Measurements from ENCODE around the gene KNSTRN. TPM values are rescaled to one million over a fixed set of nuclear protein-coding genes. Genes with fewer than 3 reads are reported as not detected.

KNSTRN gene
- total RNA-seq, 4 donors from 2014 or later, result 13.5 to 24.3 (median 18.9) TPM

- no peaks in the 10 kb centered on the region for H3K27me3 ChIP-seq
- TF ChIP-seq POLR2A (IDR thresholded peaks at IDR 0.05) (no peak), POLR2AphosphoS5 (IDR thresholded peaks at IDR 0.05) (no peak), EP300 (IDR thresholded peaks at IDR 0.05) (no peak), CTCF (IDR thresholded peaks at IDR 0.05) (no peak)
- H3K4me1 ChIP-seq, result peaks cover 20% of the 10 kb centered on the region
- no peak overlapping the region for H3K4me3 ChIP-seq
- no peak overlapping the region for H3K27ac ChIP-seq
- 92% methylated on average over 3 of the region's 3 CpGs for WGBS
- no peaks in the 10 kb centered on the region for H3K9me3 ChIP-seq
- peaks cover 24% of the 10 kb centered on the region for H3K36me3 ChIP-seq
- DNase-seq (ENCODE audit: low spot score in 2 of 2), result no peak
Observed at GRCh38 chr15:40386480-40386879, 4.0 kb downstream of the KNSTRN start.

GRCh38 chr15:40388941-40389823 lies 6.7 kb downstream of the KNSTRN start:
- Histone ChIP-seq H3K27ac (peak overlapping the region; percentile 33), H3K4me3 (no peak overlapping the region), H3K27me3 (no peaks in the 10 kb centered on the region), H3K4me1 (peaks cover 5% of the 10 kb centered on the region), H3K36me3 (peaks cover 48% of the 10 kb centered on the region), H3K9me3 (no peaks in the 10 kb centered on the region)
- 87% methylated on average over 13 of the region's 13 CpGs for WGBS
- DNase-seq (ENCODE audit: low spot score in 2 of 2), result no peak
- TF ChIP-seq POLR2A (IDR thresholded peaks at IDR 0.05) (no peak), EP300 (IDR thresholded peaks at IDR 0.05) (no peak), CTCF (IDR thresholded peaks at IDR 0.05) (no peak), POLR2AphosphoS5 (IDR thresholded peaks at IDR 0.05) (no peak)

- TF ChIP-seq POLR2A (IDR thresholded peaks at IDR 0.05) (no peak), POLR2AphosphoS5 (IDR thresholded peaks at IDR 0.05) (no peak)
- no peaks in the 10 kb centered on the region for H3K27me3 ChIP-seq
- H3K36me3 ChIP-seq, result peaks cover 48% of the 10 kb centered on the region
- H3K4me1 ChIP-seq, result no peaks in the 10 kb centered on the region
- DNase-seq (ENCODE audit: low spot score in 2 of 2), result no peak
- no peak overlapping the region for H3K4me3 ChIP-seq
- WGBS, result 90% methylated on average over 2 of the region's 2 CpGs
- no peaks in the 10 kb centered on the region for H3K9me3 ChIP-seq
- peak overlapping the region; percentile 33 for H3K27ac ChIP-seq
Observed at GRCh38 chr15:40389824-40390595, 7.5 kb downstream of the KNSTRN start.

GRCh38 chr15:40392986-40393948 lies 10.7 kb downstream of the KNSTRN start:
- DNase-seq (ENCODE audit: low spot score in 2 of 2), result no peak
- no peaks in the 10 kb centered on the region for H3K9me3 ChIP-seq
- no peaks in the 10 kb centered on the region for H3K27me3 ChIP-seq
- H3K4me1 ChIP-seq, result no peaks in the 10 kb centered on the region
- TF ChIP-seq CTCF (IDR thresholded peaks at IDR 0.05) (no peak), POLR2AphosphoS5 (IDR thresholded peaks at IDR 0.05) (no peak), POLR2A (IDR thresholded peaks at IDR 0.05) (no peak), EP300 (IDR thresholded peaks at IDR 0.05) (no peak)
- peaks cover 33% of the 10 kb centered on the region for H3K36me3 ChIP-seq
- no peak overlapping the region for H3K4me3 ChIP-seq
- WGBS, result 95% methylated on average over 4 of the region's 4 CpGs
- no peak overlapping the region for H3K27ac ChIP-seq

GRCh38 chr15:40397688-40398412 lies 15.3 kb downstream of the KNSTRN start:
- H3K9me3 ChIP-seq, result no peaks in the 10 kb centered on the region
- H3K27me3 ChIP-seq, result no peaks in the 10 kb centered on the region
- peaks cover 10% of the 10 kb centered on the region for H3K36me3 ChIP-seq
- 93% methylated on average over 8 of the region's 8 CpGs for WGBS
- no peak overlapping the region for H3K27ac ChIP-seq
- no peak for DNase-seq (ENCODE audit: low spot score in 2 of 2)
- TF ChIP-seq POLR2A (IDR thresholded peaks at IDR 0.05), result no peak
- no peak for TF ChIP-seq POLR2AphosphoS5 (IDR thresholded peaks at IDR 0.05)
- no peaks in the 10 kb centered on the region for H3K4me1 ChIP-seq
- H3K4me3 ChIP-seq, result no peak overlapping the region

Measured in suprapubic skin (tissue), 4 donors.